Measurements from ENCODE around the gene FOXG1. TPM values are rescaled to one million over a fixed set of nuclear protein-coding genes. Genes with fewer than 3 reads are reported as not detected.

Gene FOXG1
- total and polyA plus RNA-seq, 9 of the 15 experiments (the other 6 are each of a cell fraction or from before 2014, with no cell fraction given), result 0.56 to 3.7 (median 0.85) TPM

- H3K9me1 ChIP-seq (ENCODE audit: control insufficient read depth, insufficient read depth, low read length), result no peaks in the 10 kb centered on the region
- no peaks in the 10 kb centered on the region; a peak in 1 of 5 replicates for H3K27me3 ChIP-seq (ENCODE audit: control insufficient read depth in 2 of 2, insufficient read depth in 2 of 2, low read length in 2 of 2)
- in situ Hi-C loops (cut with MboI) (loop anchor here (25.0 kb wide), 2 partner anchors 452 to 1452 kb away; no protein-coding TSS in a partner anchor), intact Hi-C loops (cut with micrococcal nuclease) (no loop called here)
- no peak overlapping the region for H2AFZ ChIP-seq (ENCODE audit: low read depth, low read length)
- H4K20me1 ChIP-seq (replicated peaks; ENCODE audit: control insufficient read depth, insufficient read depth, low read length), result no peaks in the 10 kb centered on the region
- no peaks in the 10 kb centered on the region for H3K36me3 ChIP-seq (ENCODE audit: control insufficient read depth, insufficient read depth, low read length)
- BruUV-seq (replicated peaks), result no TSS peak
- no peak overlapping the region for H3K9ac ChIP-seq (ENCODE audit: insufficient read depth in 1 of 2, low read depth in 2 of 2, low read length in 2 of 2)
- H3K27ac ChIP-seq (ENCODE audit: extremely low read depth, low read depth, low read length), result no peak overlapping the region
- peaks cover 20% of the 10 kb centered on the region for H3K79me2 ChIP-seq (ENCODE audit: control insufficient read depth, insufficient read depth, low read length)
- H3K4me3 ChIP-seq, result no peak overlapping the region
- H3K4me1 ChIP-seq (replicated peaks in 1 of 2; ENCODE audit: control insufficient read depth in 2 of 2, insufficient read depth in 2 of 2, low read length in 2 of 2), result no peaks in the 10 kb centered on the region; a peak in 1 of 5 replicates
- H3K4me2 ChIP-seq (ENCODE audit: insufficient read depth, low read length), result no peak overlapping the region
- 46% methylated on average over 8 of the region's 9 CpGs for WGBS (ENCODE audit: insufficient coverage, low coverage, missing lambda C conversion rate)
- no peak for ATAC-seq
- no peak for FAIRE-seq
- POLR2A ChIA-PET, result no interaction called here
- DNase-seq (ENCODE audit: extremely low read depth in 1 of 4, low spot score in 3 of 4), result no peak
- no peak for TF ChIP-seq SRF (CRISPR knock-in tag; IDR thresholded peaks at IDR 0.05)
- TF ChIP-seq ZNF311 (CRISPR knock-in tag; IDR thresholded peaks at IDR 0.05), result no peak
- TF ChIP-seq PTTG1 (tag; IDR thresholded peaks at IDR 0.05; ENCODE audit: low read depth), result no peak
- TF ChIP-seq CBX2 (IDR thresholded peaks at IDR 0.05; ENCODE audit: insufficient read depth, low read length, poor library complexity, severe bottlenecking), result no peak
- no peaks in the 10 kb centered on the region for H3K9me3 ChIP-seq (replicated peaks; ENCODE audit: control insufficient read depth, insufficient read depth, low read depth, low read length)
- CTCF ChIA-PET (ENCODE audit: low intra/inter-chr PET ratio), result no interaction called here
These were observed 6.1 kb upstream of the FOXG1 start for GRCh38 chr14:28760431-28760996.
